GM12878 (cell line): ENCODE data around the gene PPP3CB. TPM values are rescaled to one million over a fixed set of nuclear protein-coding genes. Genes with fewer than 3 reads are reported as not detected.

Experiments used
- ATAC-seq: fragments of 200-7000 bp; cut with Tn5 transposase; 3 replicates; pipeline ENCODE4 v1.9.1; 2020; ENCODE audit warnings: mild to moderate bottlenecking, moderate library complexity
- BruUV-seq: library from RNA; stranded (reverse); fragments of 400-500 nt; replicated peaks from 2 replicates; lab custom pipeline; 2021; lab: Mats Ljungman, UMichigan
- CTCF ChIA-PET: fragments of 300-600 bp; sonication (Branson Sonifier 250); formaldehyde crosslinking; extraction: SDS; loops from one replicate; lab custom pipeline; 2021; ENCODE audit warnings: inconsistent platforms; lab: Yijun Ruan, JAX
- POLR2A ChIA-PET: fragments of 350-600 bp; formaldehyde crosslinking; extraction: SDS; loops from one replicate; lab custom pipeline; 2021; ENCODE audit warnings: inconsistent platforms; lab: Charles Lee
- RAD21 ChIA-PET: fragments of 300-600 bp; sonication (Branson Sonifier 250); formaldehyde crosslinking; loops from one replicate; lab custom pipeline; 2023; ENCODE audit warnings: antibody characterized with exemption; ENCODE audit not compliant: unreplicated experiment; lab: Charles Lee
- SMC1A ChIA-PET: fragments of 300-600 bp; sonication (Branson Sonifier 250); formaldehyde crosslinking; loops from one replicate; lab custom pipeline; 2023; ENCODE audit not compliant: unreplicated experiment, uncharacterized antibody; lab: Charles Lee
- DNase-seq: peaks from one replicate; pipeline ENCODE4 v3.0.0-alpha.2; 2011; ENCODE audit warnings: low read depth, low spot score
- FAIRE-seq: peaks from 3 replicates; lab custom pipeline; 2011; peaks lifted over from hg19 to GRCh38; lab: Jason Lieb, UNC
- H2AFZ ChIP-seq: 2 replicates; pipeline ENCODE4 v1.6.0; 2011; ENCODE audit warnings: low read depth, low read length, control low read depth; ENCODE audit not compliant: control insufficient read depth
- H3K27ac ChIP-seq: 2 replicates; pipeline ENCODE4 v1.5.1; 2011; ENCODE audit warnings: control low read depth; ENCODE audit not compliant: control insufficient read depth, insufficient read depth
- H3K27me3 ChIP-seq, 2 experiments: replicated peaks in 1 of 2; 2 replicates each; pipeline versions ENCODE4 v1.6.0 to v1.6.1; 2011; ENCODE audit warnings: low read length in 1 of 2; ENCODE audit not compliant: control insufficient read depth in 2 of 2, insufficient read depth in 2 of 2
- H3K36me3 ChIP-seq, 2 experiments: 2 replicates each; pipeline ENCODE4 v1.5.1; 2011; ENCODE audit warnings: low read length in 1 of 2; ENCODE audit not compliant: control insufficient read depth in 2 of 2, insufficient read depth in 2 of 2
- H3K4me1 ChIP-seq: 2 replicates; pipeline ENCODE4 v1.6.1; 2011; ENCODE audit warnings: mild to moderate bottlenecking, low read length, moderate library complexity, mixed read lengths; ENCODE audit not compliant: control insufficient read depth, insufficient read depth
- H3K4me2 ChIP-seq: 2 replicates; pipeline ENCODE4 v1.6.0; 2011; ENCODE audit warnings: control low read depth; ENCODE audit not compliant: control insufficient read depth, insufficient read depth
- H3K4me3 ChIP-seq: fragments of 200-600 bp; sonication (generic); 2 replicates; pipeline ENCODE4 v1.5.1; 2016
- H3K79me2 ChIP-seq: 2 replicates; pipeline ENCODE4 v1.6.0; 2011; ENCODE audit warnings: low read length; ENCODE audit not compliant: control insufficient read depth, insufficient read depth
- H3K9ac ChIP-seq: 2 replicates; pipeline ENCODE4 v1.8.0; 2011; ENCODE audit warnings: low read length, control low read depth, mixed read lengths; ENCODE audit not compliant: control insufficient read depth, insufficient read depth
- H3K9me3 ChIP-seq: replicated peaks from 3 replicates; pipeline ENCODE4 v1.5.1; 2011; ENCODE audit warnings: mild to moderate bottlenecking, low read length; ENCODE audit not compliant: control insufficient read depth, insufficient read depth
- H4K20me1 ChIP-seq: 2 replicates; pipeline ENCODE4 v1.6.0; 2011; ENCODE audit not compliant: control insufficient read depth, insufficient read depth
- ASH2L ChIP-seq: fragments of 300-600, 200-600 bp; sonication (generic); IDR thresholded peaks from 2 replicates; pipeline ENCODE4 v1.6.1; 2017; ENCODE audit warnings: low read depth, mild to moderate bottlenecking, borderline replicate concordance
- CREM ChIP-seq: IDR thresholded peaks from 2 replicates; pipeline ENCODE4 v1.6.1; 2014; ENCODE audit warnings: antibody characterized with exemption, low read depth
- EED ChIP-seq: sonication (generic); IDR thresholded peaks from 2 replicates; pipeline ENCODE4 v1.6.1; 2016; ENCODE audit warnings: antibody characterized with exemption, low read depth
- FOXM1 ChIP-seq: IDR thresholded peaks from 2 replicates; pipeline ENCODE4 v1.6.1; 2012; ENCODE audit warnings: low read depth, mild to moderate bottlenecking, inconsistent platforms, low read length, moderate library complexity
- MEF2B ChIP-seq: fragments of 450-650 bp; IDR thresholded peaks from 2 replicates; pipeline ENCODE4 v1.6.1; 2018; ENCODE audit warnings: mild to moderate bottlenecking, moderate library complexity; ENCODE audit not compliant: partially characterized antibody, poor library complexity, severe bottlenecking
- POLR2A ChIP-seq: IDR thresholded peaks from 2 replicates; pipeline ENCODE4 v1.6.1; 2011; ENCODE audit warnings: low read depth, mild to moderate bottlenecking, low read length
- SMAD5 ChIP-seq: IDR thresholded peaks from 2 replicates; pipeline ENCODE4 v1.6.1; 2016; ENCODE audit warnings: antibody characterized with exemption, low read depth
- TCF7 ChIP-seq: IDR thresholded peaks from 2 replicates; pipeline ENCODE4 v1.6.1; 2014; ENCODE audit warnings: antibody characterized with exemption, borderline replicate concordance
- WGBS: methylation state at CpG from one replicate; pipeline ENCODE4 v1.1.6; 2016; ENCODE audit warnings: low lambda C conversion rate; ENCODE audit not compliant: insufficient replicate concordance, insufficient coverage; ENCODE audit errors: missing lambda C conversion rate; 5-methylcytosine and 5-hydroxymethylcytosine counted together
- in situ Hi-C: fragments of 300-500 bp; cut with MboI; formaldehyde crosslinking; loops from 9 replicates; pipeline ENCODE4 v1.14.3; 2018; ENCODE audit warnings: mixed read lengths
- intact Hi-C: fragments of 100-400 bp; cut with micrococcal nuclease; formaldehyde crosslinking; loops from one replicate; pipeline ENCODE4 v1.14.2; 2022; ENCODE audit not compliant: unreplicated experiment
- polyA plus RNA-seq, 11 experiments: library from polyadenylated mRNA; depleted of rRNA in 4 of 11; unstranded in 6 of 11; stranded (reverse) in 5 of 11; fragments of >200 nt; fragmentation: Nextera tagmentation in 4 of 11; fragmentation: Illumina TruSeq in 1 of 11; extraction: Ambion mirVana in 4 of 11; extraction: Trizol in 1 of 11; gene quantifications; 1 replicate in 1 of 11; 2 replicates in 10 of 11; pipeline versions ENCODE4 v1.2.1 to v1.2.3, GENCODE V29; 2011 to 2016; ENCODE audit warnings: inconsistent platforms in 2 of 11, missing spikeins in 2 of 11, low read depth in 1 of 11
- total RNA-seq, 4 experiments: library from RNA; depleted of rRNA in 3 of 4; stranded (reverse); fragments of >200 nt in 3 of 4; fragmentation: Illumina TruSeq in 1 of 4; extraction: Trizol in 1 of 4; gene quantifications; 2 replicates each; pipeline versions ENCODE4 v1.2.1 to v1.2.3, GENCODE V29; 2013 to 2021
- TF ChIP-seq, protein P1 (sequence below), 3 experiments: IDR thresholded peaks in 2 of 3; conservative IDR thresholded peaks in 1 of 3; 2 replicates each; pipeline ENCODE4 v1.5.1; 2011; ENCODE audit warnings: low read depth in 3 of 3, low read length in 3 of 3, mild to moderate bottlenecking in 3 of 3, control low read depth in 2 of 3, moderate library complexity in 2 of 3, inconsistent platforms in 1 of 3, mixed read lengths in 1 of 3; ENCODE audit not compliant: control insufficient read depth in 2 of 3, insufficient read depth in 1 of 3; ENCODE audit errors: extremely low read depth in 1 of 3
- TF ChIP-seq, protein P2 (sequence below): fragments of 450-650 bp; IDR thresholded peaks from 2 replicates; pipeline ENCODE4 v1.6.1; 2018; ENCODE audit warnings: borderline replicate concordance, mild to moderate bottlenecking; ENCODE audit not compliant: partially characterized antibody
- TF ChIP-seq, protein P3 (sequence below): fragments of 450-650 bp; formaldehyde crosslinking; IDR thresholded peaks from 2 replicates; pipeline ENCODE4 v1.4.0; 2020; ENCODE audit warnings: mild to moderate bottlenecking, moderate library complexity

PPP3CB gene
- total and polyA plus RNA-seq, 10 of the 15 experiments (the other 5 are each of a cell fraction or from before 2014, with no cell fraction given) = 11.4 to 46.4 (median 19.3) TPM

DNA sequence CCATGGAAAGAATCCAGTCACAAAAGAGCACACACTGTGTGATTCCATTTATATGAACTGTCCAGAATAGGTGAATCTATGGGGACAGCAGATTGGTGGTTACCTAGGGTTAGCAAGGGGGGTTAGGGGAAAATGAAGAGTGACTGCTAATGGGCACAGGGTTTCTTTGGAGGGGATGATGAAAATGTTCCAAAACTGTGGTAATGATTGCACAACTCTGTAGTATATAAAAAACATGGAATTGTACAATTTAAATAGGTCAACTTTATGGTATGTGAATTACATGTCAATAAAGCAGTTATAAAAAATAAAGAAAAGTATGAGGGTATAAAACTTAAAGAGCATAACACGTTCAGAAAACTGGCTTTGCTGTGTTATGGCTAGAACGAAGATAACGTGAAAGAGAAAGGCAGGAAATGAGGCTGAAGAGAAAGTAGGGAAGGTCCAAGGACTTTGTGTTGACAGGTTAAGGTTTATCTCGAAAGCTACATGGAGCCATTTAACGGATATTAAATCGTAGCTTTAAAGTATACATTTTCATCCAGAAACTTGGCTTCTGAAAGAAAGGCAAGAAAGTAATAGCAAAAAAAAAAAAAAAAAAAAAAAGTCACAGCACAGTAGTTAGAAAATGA, 36.0 kb downstream of the PPP3CB start:
- Histone ChIP-seq H3K9ac (no peak overlapping the region), H2AFZ (no peak overlapping the region), H3K79me2 (no peaks in the 10 kb centered on the region), H3K4me1 (no peaks in the 10 kb centered on the region), H3K27ac (no peak overlapping the region), H3K4me2 (no peak overlapping the region), H3K36me3 (peaks cover 0 to 1% of the 10 kb centered on the region in 2 experiments; a peak in 3 of 4 replicates), H3K9me3 (no peaks in the 10 kb centered on the region), H3K27me3 (no peaks in the 10 kb centered on the region), H4K20me1 (no peaks in the 10 kb centered on the region), H3K4me3 (no peak overlapping the region)
- ChIA-PET CTCF (no interaction called here), RAD21 (no interaction called here), SMC1A (no interaction called here), POLR2A (interaction anchor here (0.6 kb wide), 1 partner anchor 1224 kb away, joined by 6 read pairs; no protein-coding TSS in a partner anchor)
- no peak for FAIRE-seq
- TSS peak; percentile 42 for BruUV-seq
- no peak for ATAC-seq
- WGBS = 93% methylated on average over 6 of the region's 6 CpGs
- intact Hi-C loops (no loop called here), in situ Hi-C loops (no loop called here)
- DNase-seq = no peak
- no peak for TF ChIP-seq POLR2A
- no peak for TF ChIP-seq EED
- TF ChIP-seq, protein P1, sequence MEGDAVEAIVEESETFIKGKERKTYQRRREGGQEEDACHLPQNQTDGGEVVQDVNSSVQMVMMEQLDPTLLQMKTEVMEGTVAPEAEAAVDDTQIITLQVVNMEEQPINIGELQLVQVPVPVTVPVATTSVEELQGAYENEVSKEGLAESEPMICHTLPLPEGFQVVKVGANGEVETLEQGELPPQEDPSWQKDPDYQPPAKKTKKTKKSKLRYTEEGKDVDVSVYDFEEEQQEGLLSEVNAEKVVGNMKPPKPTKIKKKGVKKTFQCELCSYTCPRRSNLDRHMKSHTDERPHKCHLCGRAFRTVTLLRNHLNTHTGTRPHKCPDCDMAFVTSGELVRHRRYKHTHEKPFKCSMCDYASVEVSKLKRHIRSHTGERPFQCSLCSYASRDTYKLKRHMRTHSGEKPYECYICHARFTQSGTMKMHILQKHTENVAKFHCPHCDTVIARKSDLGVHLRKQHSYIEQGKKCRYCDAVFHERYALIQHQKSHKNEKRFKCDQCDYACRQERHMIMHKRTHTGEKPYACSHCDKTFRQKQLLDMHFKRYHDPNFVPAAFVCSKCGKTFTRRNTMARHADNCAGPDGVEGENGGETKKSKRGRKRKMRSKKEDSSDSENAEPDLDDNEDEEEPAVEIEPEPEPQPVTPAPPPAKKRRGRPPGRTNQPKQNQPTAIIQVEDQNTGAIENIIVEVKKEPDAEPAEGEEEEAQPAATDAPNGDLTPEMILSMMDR (IDR thresholded peaks at IDR 0.05 in 2 of 3, conservative IDR thresholded peaks at IDR 0.05 in 1 of 3; ENCODE audit: control insufficient read depth in 2 of 3, extremely low read depth in 1 of 3, insufficient read depth in 1 of 3, low read depth in 3 of 3, low read length in 3 of 3) = no peak
- TF ChIP-seq ASH2L = no peak
- no peak for TF ChIP-seq FOXM1
- TF ChIP-seq TCF7 = no peak
- TF ChIP-seq MEF2B = no peak
- no peak for TF ChIP-seq SMAD5
- no peak for TF ChIP-seq CREM
- TF ChIP-seq, protein P2, sequence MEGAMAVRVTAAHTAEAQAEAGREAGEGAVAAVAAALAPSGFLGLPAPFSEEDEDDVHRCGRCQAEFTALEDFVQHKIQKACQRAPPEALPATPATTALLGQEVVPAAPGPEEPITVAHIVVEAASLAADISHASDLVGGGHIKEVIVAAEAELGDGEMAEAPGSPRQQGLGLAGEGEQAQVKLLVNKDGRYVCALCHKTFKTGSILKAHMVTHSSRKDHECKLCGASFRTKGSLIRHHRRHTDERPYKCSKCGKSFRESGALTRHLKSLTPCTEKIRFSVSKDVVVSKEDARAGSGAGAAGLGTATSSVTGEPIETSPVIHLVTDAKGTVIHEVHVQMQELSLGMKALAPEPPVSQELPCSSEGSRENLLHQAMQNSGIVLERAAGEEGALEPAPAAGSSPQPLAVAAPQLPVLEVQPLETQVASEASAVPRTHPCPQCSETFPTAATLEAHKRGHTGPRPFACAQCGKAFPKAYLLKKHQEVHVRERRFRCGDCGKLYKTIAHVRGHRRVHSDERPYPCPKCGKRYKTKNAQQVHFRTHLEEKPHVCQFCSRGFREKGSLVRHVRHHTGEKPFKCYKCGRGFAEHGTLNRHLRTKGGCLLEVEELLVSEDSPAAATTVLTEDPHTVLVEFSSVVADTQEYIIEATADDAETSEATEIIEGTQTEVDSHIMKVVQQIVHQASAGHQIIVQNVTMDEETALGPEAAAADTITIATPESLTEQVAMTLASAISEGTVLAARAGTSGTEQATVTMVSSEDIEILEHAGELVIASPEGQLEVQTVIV = no peak
- TF ChIP-seq, protein P3, sequence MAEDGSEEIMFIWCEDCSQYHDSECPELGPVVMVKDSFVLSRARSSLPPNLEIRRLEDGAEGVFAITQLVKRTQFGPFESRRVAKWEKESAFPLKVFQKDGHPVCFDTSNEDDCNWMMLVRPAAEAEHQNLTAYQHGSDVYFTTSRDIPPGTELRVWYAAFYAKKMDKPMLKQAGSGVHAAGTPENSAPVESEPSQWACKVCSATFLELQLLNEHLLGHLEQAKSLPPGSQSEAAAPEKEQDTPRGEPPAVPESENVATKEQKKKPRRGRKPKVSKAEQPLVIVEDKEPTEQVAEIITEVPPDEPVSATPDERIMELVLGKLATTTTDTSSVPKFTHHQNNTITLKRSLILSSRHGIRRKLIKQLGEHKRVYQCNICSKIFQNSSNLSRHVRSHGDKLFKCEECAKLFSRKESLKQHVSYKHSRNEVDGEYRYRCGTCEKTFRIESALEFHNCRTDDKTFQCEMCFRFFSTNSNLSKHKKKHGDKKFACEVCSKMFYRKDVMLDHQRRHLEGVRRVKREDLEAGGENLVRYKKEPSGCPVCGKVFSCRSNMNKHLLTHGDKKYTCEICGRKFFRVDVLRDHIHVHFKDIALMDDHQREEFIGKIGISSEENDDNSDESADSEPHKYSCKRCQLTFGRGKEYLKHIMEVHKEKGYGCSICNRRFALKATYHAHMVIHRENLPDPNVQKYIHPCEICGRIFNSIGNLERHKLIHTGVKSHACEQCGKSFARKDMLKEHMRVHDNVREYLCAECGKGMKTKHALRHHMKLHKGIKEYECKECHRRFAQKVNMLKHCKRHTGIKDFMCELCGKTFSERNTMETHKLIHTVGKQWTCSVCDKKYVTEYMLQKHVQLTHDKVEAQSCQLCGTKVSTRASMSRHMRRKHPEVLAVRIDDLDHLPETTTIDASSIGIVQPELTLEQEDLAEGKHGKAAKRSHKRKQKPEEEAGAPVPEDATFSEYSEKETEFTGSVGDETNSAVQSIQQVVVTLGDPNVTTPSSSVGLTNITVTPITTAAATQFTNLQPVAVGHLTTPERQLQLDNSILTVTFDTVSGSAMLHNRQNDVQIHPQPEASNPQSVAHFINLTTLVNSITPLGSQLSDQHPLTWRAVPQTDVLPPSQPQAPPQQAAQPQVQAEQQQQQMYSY (CRISPR knock-in tag) = no peak
